Ascending aorta (tissue), 2 donors: ENCODE data around the gene PTPRN2. TPM values are rescaled to one million over a fixed set of nuclear protein-coding genes. Genes with fewer than 3 reads are reported as not detected.
"Not testable (repeated sequence)": the region's sequence is repeated elsewhere in the genome, so short reads cannot be mapped to it uniquely, and the experiment has no call there.

Experiments used
- DNase-seq, 2 donors: peaks; one replicate each; pipeline ENCODE4 v3.0.0-alpha.2; 2019; ENCODE audit warnings: low spot score in 2 of 2
- H3K27ac ChIP-seq, 2 donors: fragments of 200-600 bp; sonication (generic); one replicate each; pipeline ENCODE4 v1.5.1; 2016 to 2017; ENCODE audit warnings: mild to moderate bottlenecking in 1 of 2
- H3K27me3 ChIP-seq: fragments of 200-600 bp; sonication (generic); one replicate; pipeline ENCODE4 v1.5.1; 2017
- H3K36me3 ChIP-seq, 2 donors: fragments of 200-600 bp; sonication (generic); one replicate each; pipeline ENCODE4 v1.5.1; 2016
- H3K4me1 ChIP-seq, 2 donors: fragments of 200-600 bp; sonication (generic); one replicate each; pipeline ENCODE4 v1.5.1; 2016 to 2017; ENCODE audit warnings: mild to moderate bottlenecking in 1 of 2
- H3K4me3 ChIP-seq, 2 donors: fragments of 200-600 bp; sonication (generic); one replicate each; pipeline ENCODE4 v1.5.1; 2016 to 2017; ENCODE audit warnings: mild to moderate bottlenecking in 1 of 2
- H3K9me3 ChIP-seq, 2 donors: fragments of 200-600 bp; sonication (generic); one replicate each; pipeline ENCODE4 v1.5.1; 2016
- CTCF ChIP-seq, 3 experiments: fragments of 200-600 bp in 2 of 3; fragments of 450-650 bp in 1 of 3; sonication (generic) in 2 of 3; IDR thresholded peaks; one replicate each; pipeline ENCODE4 v1.5.1; 2016 to 2019; ENCODE audit warnings: antibody characterized with exemption in 3 of 3, mild to moderate bottlenecking in 1 of 3, moderate library complexity in 1 of 3
- intact Hi-C: fragments of 100-400 bp; cut with DNase I; formaldehyde crosslinking; loops from one replicate; pipeline ENCODE4 v1.15.1; 2023
- total RNA-seq: library from RNA; depleted of rRNA; stranded (reverse); fragments of >200 nt; gene quantifications from one replicate; pipeline ENCODE4 v1.1.0, GENCODE V29; 2016

Gene PTPRN2
- total RNA-seq, 1 donor from 2014 or later: 7.3 TPM

DNA sequence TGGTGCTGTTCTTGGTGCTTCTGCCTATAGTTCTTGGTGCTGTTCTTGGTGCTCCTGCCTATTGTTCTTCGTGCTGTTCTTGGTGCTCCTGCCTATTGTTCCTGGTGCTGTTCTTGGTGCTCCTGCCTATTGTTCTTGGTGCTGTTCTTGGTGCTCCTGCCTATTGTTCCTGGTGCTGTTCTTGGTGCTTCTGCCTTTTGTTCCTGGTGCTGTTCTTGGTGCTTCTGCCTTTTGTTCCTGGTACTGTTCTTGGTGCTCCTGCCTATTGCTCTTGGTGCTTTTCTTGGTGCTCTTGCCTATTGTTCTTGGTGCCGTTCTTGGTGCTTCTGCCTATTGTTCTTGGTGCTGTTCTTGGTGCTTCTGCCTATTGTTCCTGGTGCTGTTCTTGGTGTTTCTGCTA is 71.1 kb downstream of the PTPRN2 start:
- Histone ChIP-seq H3K27ac (no peak overlapping the region), H3K27me3 (no peaks in the 10 kb centered on the region), H3K9me3 (peaks cover 0 to under 1% of the 10 kb centered on the region in 2 donors), H3K4me3 (no peak overlapping the region), H3K36me3 (no peaks in the 10 kb centered on the region), H3K4me1 (no peaks in the 10 kb centered on the region)
- no peak for DNase-seq
- intact Hi-C loops: no loop called here
- no peak for TF ChIP-seq CTCF (IDR thresholded peaks at IDR 0.05)

- Histone ChIP-seq H3K36me3 (no peaks in the 10 kb centered on the region), H3K27me3 (no peaks in the 10 kb centered on the region), H3K4me1 (no peaks in the 10 kb centered on the region), H3K4me3 (no peak overlapping the region), H3K27ac (no peak overlapping the region), H3K9me3 (peaks cover 0 to 5% of the 10 kb centered on the region in 2 donors)
- TF ChIP-seq CTCF (IDR thresholded peaks at IDR 0.05): no peak
- intact Hi-C loops: no loop called here
- DNase-seq: no peak
Observed at GRCh38 chr7:158512869-158513268, 74.8 kb downstream of the PTPRN2 start.

- intact Hi-C loops: no loop called here
- no peak for DNase-seq
- no peaks in the 10 kb centered on the region for H3K36me3 ChIP-seq
- H3K9me3 ChIP-seq: peaks cover 0 to 5% of the 10 kb centered on the region in 2 donors
- no peaks in the 10 kb centered on the region for H3K27me3 ChIP-seq
- H3K27ac ChIP-seq: no peak overlapping the region
- H3K4me3 ChIP-seq: no peak overlapping the region
- no peak for TF ChIP-seq CTCF (IDR thresholded peaks at IDR 0.05)
- H3K4me1 ChIP-seq: no peaks in the 10 kb centered on the region
Observed at GRCh38 chr7:158512042-158512441, 75.6 kb downstream of the PTPRN2 start.

GRCh38 chr7:158508802-158509385 is 78.7 kb downstream of the PTPRN2 start:
- no peak for DNase-seq
- Histone ChIP-seq H3K27me3 (no peaks in the 10 kb centered on the region), H3K4me1 (no peaks in the 10 kb centered on the region), H3K27ac (no peak overlapping the region), H3K9me3 (peaks cover 0 to 5% of the 10 kb centered on the region in 2 donors), H3K4me3 (no peak overlapping the region), H3K36me3 (no peaks in the 10 kb centered on the region)
- TF ChIP-seq CTCF (IDR thresholded peaks at IDR 0.05): no peak
- intact Hi-C loops: no loop called here

DNA sequence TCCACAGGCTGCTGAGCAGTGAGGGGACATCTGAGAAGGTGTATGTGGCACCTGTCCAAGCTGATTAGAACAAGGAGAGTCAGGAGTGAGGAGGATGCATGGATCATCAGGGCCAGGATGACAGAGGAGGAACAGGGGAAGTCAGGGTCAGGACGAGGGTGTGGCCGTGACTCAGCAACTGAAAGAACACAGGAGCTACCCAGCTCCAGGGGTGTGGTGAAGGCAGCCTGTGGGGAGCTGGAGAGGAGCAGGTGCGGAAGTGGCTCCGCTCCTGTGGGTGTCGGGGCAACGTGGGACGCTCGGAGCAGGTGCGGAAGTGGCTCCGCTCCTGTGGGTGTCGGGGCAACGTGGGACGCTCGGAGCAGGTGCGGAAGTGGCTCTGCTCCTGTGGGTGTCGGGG is 79.3 kb downstream of the PTPRN2 start:
- intact Hi-C loops, H3K4me1 ChIP-seq, H3K27ac ChIP-seq, H3K36me3 ChIP-seq, DNase-seq, H3K27me3 ChIP-seq, H3K4me3 ChIP-seq, H3K9me3 ChIP-seq: not testable (repeated sequence)

GRCh38 chr7:158507917-158508316 is 79.7 kb downstream of the PTPRN2 start:
- Histone ChIP-seq H3K4me3 (no peak overlapping the region), H3K9me3 (peaks cover 0 to 5% of the 10 kb centered on the region in 2 donors), H3K27me3 (no peaks in the 10 kb centered on the region), H3K4me1 (no peaks in the 10 kb centered on the region), H3K27ac (no peak overlapping the region), H3K36me3 (no peaks in the 10 kb centered on the region)
- intact Hi-C loops: no loop called here
- no peak for TF ChIP-seq CTCF (IDR thresholded peaks at IDR 0.05)
- DNase-seq: no peak

GRCh38 chr7:158507175-158507574 is 80.4 kb downstream of the PTPRN2 start:
- H3K27me3 ChIP-seq, H3K36me3 ChIP-seq, intact Hi-C loops, H3K4me1 ChIP-seq, H3K4me3 ChIP-seq, DNase-seq, H3K9me3 ChIP-seq, H3K27ac ChIP-seq: not testable (repeated sequence)
